B cell (primary cell): ENCODE results near the gene URB1. TPM values are rescaled to one million over a fixed set of nuclear protein-coding genes. Genes with fewer than 3 reads are reported as not detected.

Experiments used
- ATAC-seq: fragments of 200-7000 bp; cut with Tn5 transposase; one replicate; pipeline ENCODE4 v1.10.0; 2021; ENCODE audit warnings: low read depth, mild to moderate bottlenecking, moderate number of reproducible peaks, moderate library complexity
- CTCF ChIA-PET: fragments of 350-600 bp; sonication (Branson Sonifier 250); formaldehyde crosslinking; loops from one replicate; lab custom pipeline; 2021; ENCODE audit warnings: antibody characterized with exemption, inconsistent platforms; lab: Charles Lee
- POLR2A ChIA-PET: fragments of 350-600 bp; sonication (Branson Sonifier 250); formaldehyde crosslinking; loops from one replicate; lab custom pipeline; 2021; ENCODE audit warnings: antibody characterized with exemption; lab: Charles Lee
- DNase-seq: peaks from one replicate; pipeline ENCODE4 v3.0.0; 2013
- H2AFZ ChIP-seq: 2 replicates; pipeline ENCODE4 v1.6.1; 2012; ENCODE audit warnings: mild to moderate bottlenecking, low read depth, low read length; ENCODE audit not compliant: insufficient read depth, poor library complexity, severe bottlenecking
- H3K27ac ChIP-seq, 2 donors: 1 replicate in 1 of 2; 2 replicates in 1 of 2; pipeline ENCODE4 v1.5.1; 2012 to 2013; ENCODE audit warnings: low read length in 2 of 2, mild to moderate bottlenecking in 2 of 2, moderate library complexity in 1 of 2
- H3K27me3 ChIP-seq, 4 experiments: fragments of 200-600 bp in 1 of 4; sonication (generic) in 1 of 4; replicated peaks in 1 of 4; 1 replicate in 2 of 4; 2 replicates in 2 of 4; pipeline versions ENCODE4 v1.6.1 to v1.7.0; 2013 to 2016; ENCODE audit warnings: low read length in 3 of 4, mild to moderate bottlenecking in 2 of 4, mixed read lengths in 1 of 4, moderate library complexity in 1 of 4; ENCODE audit not compliant: insufficient read depth in 4 of 4, control insufficient read depth in 3 of 4; ENCODE audit errors: control extremely low read depth in 1 of 4
- H3K36me3 ChIP-seq, 2 experiments: replicated peaks in 1 of 2; 1 replicate in 1 of 2; 2 replicates in 1 of 2; pipeline versions ENCODE4 v1.6.1 to v1.7.1; 2013; ENCODE audit warnings: low read length in 1 of 2; ENCODE audit not compliant: insufficient read depth in 2 of 2, control insufficient read depth in 1 of 2; ENCODE audit errors: control extremely low read depth in 1 of 2, extremely low read depth in 1 of 2
- H3K4me1 ChIP-seq, 2 donors: fragments of 200-600 bp in 1 of 2; sonication (generic) in 1 of 2; 1 replicate in 1 of 2; 2 replicates in 1 of 2; pipeline versions ENCODE4 v1.5.1 to v1.6.1; 2013 to 2017; ENCODE audit warnings: low read length in 2 of 2; ENCODE audit not compliant: control insufficient read depth in 2 of 2, insufficient read depth in 2 of 2
- H3K4me2 ChIP-seq: replicated peaks from 2 replicates; pipeline ENCODE3; 2012; ENCODE audit warnings: mild to moderate bottlenecking, low read depth, low read length; ENCODE audit not compliant: poor library complexity, severe bottlenecking
- H3K4me3 ChIP-seq, 5 experiments: fragments of 200-600 bp in 1 of 5; sonication (generic) in 1 of 5; 1 replicate in 3 of 5; 2 replicates in 2 of 5; pipeline versions ENCODE4 v1.5.1 to v1.7.0; 2011 to 2016; ENCODE audit warnings: low read length in 4 of 5, mild to moderate bottlenecking in 4 of 5, low read depth in 2 of 5, control low read depth in 1 of 5, moderate library complexity in 1 of 5; ENCODE audit not compliant: insufficient read depth in 1 of 5; ENCODE audit errors: control extremely low read depth in 1 of 5, extremely low read depth in 1 of 5
- H3K79me2 ChIP-seq: fragments of 200-600 bp; sonication (generic); one replicate; pipeline ENCODE4 v1.6.0; 2016; ENCODE audit warnings: low read length; ENCODE audit not compliant: control insufficient read depth, insufficient read depth
- H3K9ac ChIP-seq: fragments of 200-600 bp; sonication (generic); 2 replicates; pipeline ENCODE4 v1.6.1; 2017; ENCODE audit warnings: mild to moderate bottlenecking, low read length, moderate library complexity
- H3K9me3 ChIP-seq, 3 donors: one replicate each; pipeline versions ENCODE4 v1.6.1 to v1.7.1; 2013; ENCODE audit warnings: low read length in 2 of 3; ENCODE audit not compliant: control insufficient read depth in 2 of 3, insufficient read depth in 1 of 3; ENCODE audit errors: control extremely low read depth in 1 of 3
- H4K20me1 ChIP-seq: 2 replicates; pipeline ENCODE4 v1.6.0; 2012; ENCODE audit warnings: mild to moderate bottlenecking, low read length; ENCODE audit not compliant: insufficient read depth, control insufficient read depth, poor library complexity, severe bottlenecking
- H3K27ac Mint-ChIP-seq: one replicate; pipeline ENCODE4 v1.8.0; 2021; ENCODE audit warnings: mixed read lengths
- H3K27me3 Mint-ChIP-seq: one replicate; pipeline ENCODE4 v1.8.0; 2021; ENCODE audit warnings: mixed read lengths
- H3K4me1 Mint-ChIP-seq: one replicate; pipeline ENCODE4 v1.8.0; 2021; ENCODE audit warnings: mixed read lengths
- H3K4me3 Mint-ChIP-seq: one replicate; pipeline ENCODE4 v1.8.0; 2021; ENCODE audit warnings: mixed read lengths
- H3K9me3 Mint-ChIP-seq: one replicate; pipeline ENCODE4 v1.8.0; 2022; ENCODE audit warnings: mixed read lengths; ENCODE audit not compliant: insufficient read depth
- EZH2 ChIP-seq: IDR thresholded peaks from 2 replicates; pipeline ENCODE4 v1.6.1; 2012; ENCODE audit warnings: borderline replicate concordance, low read depth, mild to moderate bottlenecking, moderate library complexity, low read length; ENCODE audit not compliant: insufficient read depth, poor library complexity, severe bottlenecking
- WGBS: methylation state at CpG from one replicate; pipeline ENCODE4 v1.1.5; 2013; ENCODE audit warnings: missing lambda C conversion rate; ENCODE audit not compliant: insufficient coverage; 5-methylcytosine and 5-hydroxymethylcytosine counted together
- intact Hi-C: fragments of 100-400 bp; cut with micrococcal nuclease; formaldehyde crosslinking; loops from one replicate; pipeline ENCODE4 v1.10.0; 2022
- polyA plus RNA-seq: library from polyadenylated mRNA; depleted of rRNA; stranded (reverse); fragments of >200 nt; gene quantifications from 2 replicates; pipeline ENCODE4 v1.2.3, GENCODE V29; 2012
- total RNA-seq, 2 donors: library from RNA; stranded (reverse); fragments of 120-200 nt in 1 of 2; gene quantifications; 1 replicate in 1 of 2; 2 replicates in 1 of 2; pipeline versions ENCODE4 v1.2.3 to v1.2.4, GENCODE V29; 2013 to 2022
- TF ChIP-seq, protein P1 (sequence below): fragments of 200-600 bp; IDR thresholded peaks from one replicate; pipeline ENCODE4 v1.8.0; 2022; ENCODE audit warnings: antibody characterized with exemption, mild to moderate bottlenecking

The URB1 gene
- total and polyA plus RNA-seq, 2 donors (not counting 1 experiment from before 2014, with no cell fraction given), result 4.7 to 15.2 TPM

- H3K27me3 ChIP-seq, result no peaks in the 10 kb centered on the region
- no peak for DNase-seq
- no peaks in the 10 kb centered on the region for H3K79me2 ChIP-seq
- TF ChIP-seq, protein P1, sequence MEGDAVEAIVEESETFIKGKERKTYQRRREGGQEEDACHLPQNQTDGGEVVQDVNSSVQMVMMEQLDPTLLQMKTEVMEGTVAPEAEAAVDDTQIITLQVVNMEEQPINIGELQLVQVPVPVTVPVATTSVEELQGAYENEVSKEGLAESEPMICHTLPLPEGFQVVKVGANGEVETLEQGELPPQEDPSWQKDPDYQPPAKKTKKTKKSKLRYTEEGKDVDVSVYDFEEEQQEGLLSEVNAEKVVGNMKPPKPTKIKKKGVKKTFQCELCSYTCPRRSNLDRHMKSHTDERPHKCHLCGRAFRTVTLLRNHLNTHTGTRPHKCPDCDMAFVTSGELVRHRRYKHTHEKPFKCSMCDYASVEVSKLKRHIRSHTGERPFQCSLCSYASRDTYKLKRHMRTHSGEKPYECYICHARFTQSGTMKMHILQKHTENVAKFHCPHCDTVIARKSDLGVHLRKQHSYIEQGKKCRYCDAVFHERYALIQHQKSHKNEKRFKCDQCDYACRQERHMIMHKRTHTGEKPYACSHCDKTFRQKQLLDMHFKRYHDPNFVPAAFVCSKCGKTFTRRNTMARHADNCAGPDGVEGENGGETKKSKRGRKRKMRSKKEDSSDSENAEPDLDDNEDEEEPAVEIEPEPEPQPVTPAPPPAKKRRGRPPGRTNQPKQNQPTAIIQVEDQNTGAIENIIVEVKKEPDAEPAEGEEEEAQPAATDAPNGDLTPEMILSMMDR, result no peak
- no peak for TF ChIP-seq EZH2
- 100% methylated on average over 1 of the region's 3 CpGs for WGBS
- no peak for ATAC-seq
- no peak overlapping the region for H3K4me3 ChIP-seq
- Mint-ChIP-seq H3K4me1 (peaks cover 4% of the 10 kb centered on the region), H3K4me3 (no peak overlapping the region), H3K27me3 (no peaks in the 10 kb centered on the region), H3K27ac (no peak overlapping the region), H3K9me3 (peaks cover 2% of the 10 kb centered on the region)
- ChIA-PET CTCF (no interaction called here), POLR2A (no interaction called here)
- H4K20me1 ChIP-seq, result no peaks in the 10 kb centered on the region
- H3K36me3 ChIP-seq, result peaks cover 33 to 61% of the 10 kb centered on the region in 2 experiments
- no peak overlapping the region for H3K4me2 ChIP-seq
- intact Hi-C loops, result loop anchor here (1.0 kb wide), 1 partner anchor 15 kb away; no protein-coding TSS in a partner anchor
- H3K4me1 ChIP-seq, result no peaks in the 10 kb centered on the region
- H3K27ac ChIP-seq, result no peak overlapping the region
- H3K9me3 ChIP-seq, result peaks cover 0 to 4% (median 4%) of the 10 kb centered on the region in 3 donors
- no peak overlapping the region for H2AFZ ChIP-seq
- H3K9ac ChIP-seq, result no peak overlapping the region
Measured at GRCh38 chr21:32328595-32328994, 64.2 kb downstream of the URB1 start.

DNA sequence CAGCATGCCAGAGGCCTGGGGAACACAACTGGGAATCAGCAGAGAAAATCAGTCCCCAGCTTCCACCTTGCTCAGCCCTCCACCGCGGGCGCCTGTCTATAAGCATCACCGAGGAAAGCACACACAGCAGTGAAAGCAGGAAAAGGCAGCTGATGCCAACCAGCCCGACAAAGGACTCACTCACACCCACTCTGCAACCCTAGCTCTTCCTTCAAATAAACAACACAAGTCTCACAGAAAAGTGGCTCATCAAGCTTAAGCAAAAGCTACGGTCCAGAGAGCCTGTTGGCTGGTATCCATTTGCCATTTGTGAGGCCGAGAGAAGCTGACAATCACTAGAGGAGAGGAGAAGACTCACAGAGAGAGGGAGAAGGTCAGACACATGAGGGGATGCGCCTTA, 67.1 kb downstream of the URB1 start:
- WGBS, result 100% methylated on average over 7 of the region's 8 CpGs
- H3K27ac Mint-ChIP-seq, result no peak overlapping the region

More for the DNA sequence above, 67.1 kb downstream of the URB1 start:
- no peak for TF ChIP-seq EZH2
- TF ChIP-seq, protein P1, result no peak
- no peak overlapping the region for H2AFZ ChIP-seq
- H3K27ac ChIP-seq, result no peak overlapping the region
- H3K36me3 ChIP-seq, result peaks cover 25 to 77% of the 10 kb centered on the region in 2 experiments
- no peaks in the 10 kb centered on the region for H3K4me1 ChIP-seq
- H3K4me3 ChIP-seq, result no peak overlapping the region
- Mint-ChIP-seq H3K27me3 (no peaks in the 10 kb centered on the region), H3K4me3 (no peak overlapping the region), H3K4me1 (no peaks in the 10 kb centered on the region), H3K9me3 (peaks cover 2% of the 10 kb centered on the region)
- H3K4me2 ChIP-seq, result no peak overlapping the region
- H4K20me1 ChIP-seq, result no peaks in the 10 kb centered on the region
- no peaks in the 10 kb centered on the region for H3K9me3 ChIP-seq
- ChIA-PET CTCF (no interaction called here), POLR2A (no interaction called here)
- no peak overlapping the region for H3K9ac ChIP-seq
- H3K79me2 ChIP-seq, result no peaks in the 10 kb centered on the region
- no peaks in the 10 kb centered on the region for H3K27me3 ChIP-seq
- no peak for ATAC-seq
- intact Hi-C loops, result no loop called here
- DNase-seq, result no peak
